Muscle layer of duodenum (tissue), 2 donors: ENCODE results near the gene NSA2.
"Not testable (repeated sequence)": the region's sequence is repeated elsewhere in the genome, so short reads cannot be mapped to it uniquely, and the experiment has no call there.

Experiments
- H3K27ac ChIP-seq: one replicate; pipeline ENCODE4 v1.7.0; 2013; ENCODE audit warnings: mild to moderate bottlenecking, low read length
- H3K27me3 ChIP-seq: one replicate; pipeline ENCODE4 v1.7.0; 2013; ENCODE audit warnings: low read depth, mild to moderate bottlenecking, control low read depth, low read length
- H3K36me3 ChIP-seq, 2 donors: one replicate each; pipeline ENCODE4 v1.7.0; 2013; ENCODE audit warnings: low read length in 2 of 2, control low read depth in 1 of 2, mild to moderate bottlenecking in 1 of 2; ENCODE audit not compliant: insufficient read depth in 2 of 2, control insufficient read depth in 1 of 2
- H3K4me1 ChIP-seq, 2 donors: one replicate each; pipeline ENCODE4 v1.7.0; 2013; ENCODE audit warnings: low read length in 2 of 2, mild to moderate bottlenecking in 2 of 2, control low read depth in 1 of 2, moderate library complexity in 1 of 2; ENCODE audit not compliant: insufficient read depth in 2 of 2, control insufficient read depth in 1 of 2
- H3K4me3 ChIP-seq, 2 donors: one replicate each; pipeline ENCODE4 v1.7.0; 2013; ENCODE audit warnings: low read length in 2 of 2, low read depth in 1 of 2, mild to moderate bottlenecking in 1 of 2
- H3K9me3 ChIP-seq, 2 donors: one replicate each; pipeline ENCODE4 v1.7.0; 2013; ENCODE audit warnings: low read length in 2 of 2, control low read depth in 1 of 2, mild to moderate bottlenecking in 1 of 2; ENCODE audit not compliant: control insufficient read depth in 1 of 2
- donor health status: healthy.

NSA2 gene

DNA sequence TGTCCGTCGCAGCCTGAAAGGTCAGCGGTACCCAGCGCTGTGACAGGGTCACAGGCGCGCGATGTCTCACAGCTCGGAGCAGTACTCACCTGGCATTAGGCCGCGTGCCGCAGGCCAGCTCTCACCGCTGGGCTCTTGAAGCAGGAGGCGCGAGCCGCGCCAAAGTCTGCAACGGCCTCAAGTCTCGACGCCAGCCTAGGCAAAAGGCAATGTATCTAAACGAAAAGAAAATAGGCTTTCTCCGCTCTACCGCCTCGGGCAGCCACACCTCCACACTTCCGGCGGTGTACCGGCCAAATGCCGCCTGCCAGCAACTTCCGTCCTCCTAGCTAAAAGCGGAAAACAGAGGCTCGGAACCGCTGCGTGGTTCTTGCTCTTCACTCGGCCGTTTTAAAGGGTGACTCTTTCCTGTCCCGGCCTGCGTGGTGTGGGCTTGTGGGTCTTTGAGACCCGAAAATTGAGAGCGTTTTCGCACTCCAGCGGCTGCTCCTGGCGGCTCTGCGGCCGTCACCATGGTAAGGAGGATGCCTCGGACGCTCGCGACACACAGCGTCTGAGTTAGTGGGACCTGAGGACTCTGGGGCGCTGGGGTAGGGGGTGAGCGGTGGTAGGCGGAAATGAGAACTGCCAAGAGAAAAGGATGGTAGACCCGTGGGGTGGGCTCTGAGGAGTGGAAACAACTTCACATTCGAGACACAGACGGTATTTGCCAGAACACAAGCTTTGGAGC lies at the start of gene NSA2, which contains the start of gene GFM2:
Gene NSA2, plus strand, starts transcription at position 401 of the 730 bp plus-strand sequence. Its CDS starts 112 bp downstream, at position 513.
Gene GFM2, minus strand, starts transcription at position 269 of the 730 bp plus-strand sequence. CDS start 3,375 bp downstream, outside the sequence.
- Histone ChIP-seq H3K36me3 (peaks cover 21 to 22% of the 10 kb centered on the region in 2 donors), H3K4me1 (peaks cover 8 to 33% of the 10 kb centered on the region in 2 donors), H3K27ac (peak within 1 kb of the TSS; percentile 83), H3K9me3 (no peaks in the 10 kb centered on the region), H3K4me3 (peak within 1 kb of the TSS; percentile 98 to 100), H3K27me3 (no peaks in the 10 kb centered on the region)

DNA sequence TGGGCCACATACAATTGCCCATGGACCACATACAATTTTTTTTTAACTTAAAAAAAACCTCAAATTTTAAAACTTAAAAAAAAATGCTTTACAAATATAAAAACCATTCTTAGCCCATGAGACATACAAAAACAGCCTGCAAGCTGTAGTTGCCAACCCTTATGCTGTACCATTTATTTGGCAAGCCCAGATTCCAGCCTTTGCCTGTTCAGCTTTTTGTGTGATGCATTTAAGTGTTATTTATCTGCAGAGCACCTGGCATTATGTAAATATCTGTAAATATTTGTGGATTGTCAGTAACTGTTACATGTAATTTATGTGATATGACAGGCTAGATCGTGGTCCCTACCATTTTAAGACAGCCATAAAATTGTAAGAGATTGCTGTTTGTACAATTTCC lies 49.5 kb upstream of the NSA2 start:
- no peaks in the 10 kb centered on the region for H3K9me3 ChIP-seq
- peaks cover 32 to 50% of the 10 kb centered on the region in 2 donors for H3K36me3 ChIP-seq
- H3K27ac ChIP-seq, result no peak overlapping the region
- no peaks in the 10 kb centered on the region for H3K27me3 ChIP-seq
- no peak overlapping the region for H3K4me3 ChIP-seq
- H3K4me1 ChIP-seq, result no peaks in the 10 kb centered on the region

DNA sequence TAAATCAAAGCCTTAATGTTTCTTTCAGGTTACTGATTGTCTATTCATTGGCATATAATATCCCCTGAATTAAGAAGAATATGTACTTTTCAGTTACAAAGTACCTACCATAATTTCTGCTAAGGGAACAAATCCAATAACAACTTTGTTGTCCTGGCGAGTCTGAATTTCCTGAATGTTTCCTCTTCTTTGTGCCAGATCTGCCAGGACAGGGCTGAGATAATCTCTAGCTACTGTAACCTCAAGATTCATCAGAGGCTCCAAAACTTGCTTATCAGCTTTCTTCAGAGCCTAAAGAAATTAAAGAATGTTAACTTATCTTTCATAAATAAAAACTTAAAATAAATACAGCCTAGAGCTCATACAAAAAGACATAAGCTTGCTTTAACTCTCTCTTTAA lies 44.8 kb upstream of the NSA2 start:
- H3K36me3 ChIP-seq, result peaks cover 59 to 67% of the 10 kb centered on the region in 2 donors
- no peaks in the 10 kb centered on the region for H3K27me3 ChIP-seq
- H3K9me3 ChIP-seq, result no peaks in the 10 kb centered on the region
- no peak overlapping the region for H3K4me3 ChIP-seq
- H3K4me1 ChIP-seq, result no peaks in the 10 kb centered on the region
- no peak overlapping the region for H3K27ac ChIP-seq

DNA sequence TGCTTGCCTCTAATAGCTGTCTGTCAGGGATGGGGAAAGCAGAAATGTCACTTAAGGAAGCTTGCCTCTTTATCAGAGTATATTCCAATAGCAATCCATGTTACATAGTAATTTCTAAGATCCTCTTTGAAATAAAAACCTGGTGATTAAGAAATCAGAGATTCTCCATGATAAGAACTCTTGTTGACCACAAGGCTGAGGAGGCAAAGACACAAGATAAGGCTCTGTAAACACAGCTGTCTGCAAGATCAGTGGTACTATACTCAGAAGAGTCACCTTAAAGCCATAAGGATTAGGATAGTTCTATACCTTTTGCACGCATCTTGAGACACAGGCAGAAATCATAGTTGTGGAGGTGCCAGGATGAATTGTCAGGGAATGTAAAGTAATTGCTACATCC lies 41.7 kb upstream of the NSA2 start:
- Histone ChIP-seq H3K27ac (no peak overlapping the region), H3K9me3 (no peaks in the 10 kb centered on the region), H3K36me3 (peaks cover 50 to 60% of the 10 kb centered on the region in 2 donors), H3K4me1 (no peaks in the 10 kb centered on the region), H3K27me3 (no peaks in the 10 kb centered on the region), H3K4me3 (no peak overlapping the region)

DNA sequence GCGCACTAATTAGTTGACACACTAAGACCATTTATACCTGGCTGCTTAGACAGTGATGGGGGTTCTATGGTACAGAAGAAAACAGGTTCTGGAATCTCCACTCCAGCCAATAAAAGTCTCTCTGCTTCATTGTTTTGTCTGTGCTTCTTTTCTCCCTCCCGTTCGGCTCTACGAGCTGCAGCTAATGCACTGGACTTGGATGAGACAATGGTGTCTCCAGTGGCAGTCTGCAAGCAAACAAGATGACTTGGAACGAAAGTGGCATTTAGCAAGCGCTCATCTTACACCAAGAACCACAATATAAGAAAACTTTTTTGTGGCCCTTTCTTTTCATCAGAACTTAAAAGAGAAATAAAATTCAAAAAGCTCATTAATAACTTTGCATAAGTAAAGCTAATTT lies 30.3 kb upstream of the NSA2 start:
- Histone ChIP-seq H3K27me3 (no peaks in the 10 kb centered on the region), H3K27ac (no peak overlapping the region), H3K36me3 (peaks cover 32 to 63% of the 10 kb centered on the region in 2 donors), H3K4me3 (no peak overlapping the region), H3K9me3 (no peaks in the 10 kb centered on the region), H3K4me1 (no peaks in the 10 kb centered on the region)

DNA sequence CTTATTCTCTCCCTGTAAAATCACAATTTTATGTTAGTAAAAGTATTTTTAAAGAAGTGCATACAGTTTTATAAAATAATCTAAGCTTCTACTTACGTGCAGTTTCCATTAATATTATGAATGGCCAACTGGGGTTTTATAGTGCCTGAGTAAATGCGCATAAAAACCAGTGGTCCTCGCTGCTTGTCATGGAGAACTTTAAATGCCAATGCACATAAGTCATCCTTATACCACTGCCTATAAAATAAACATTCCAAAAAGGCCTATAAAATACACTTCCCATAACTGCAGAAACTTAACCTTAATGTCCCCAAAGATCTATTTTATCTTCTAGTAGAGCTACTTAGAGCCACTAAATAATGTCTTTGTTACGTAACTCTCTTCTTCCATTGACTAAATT lies 28.6 kb upstream of the NSA2 start:
- H3K27ac ChIP-seq, result no peak overlapping the region
- H3K36me3 ChIP-seq, result peaks cover 32 to 63% of the 10 kb centered on the region in 2 donors
- H3K4me3 ChIP-seq, result no peak overlapping the region
- H3K9me3 ChIP-seq, result no peaks in the 10 kb centered on the region
- H3K27me3 ChIP-seq, result no peaks in the 10 kb centered on the region
- no peaks in the 10 kb centered on the region for H3K4me1 ChIP-seq

DNA sequence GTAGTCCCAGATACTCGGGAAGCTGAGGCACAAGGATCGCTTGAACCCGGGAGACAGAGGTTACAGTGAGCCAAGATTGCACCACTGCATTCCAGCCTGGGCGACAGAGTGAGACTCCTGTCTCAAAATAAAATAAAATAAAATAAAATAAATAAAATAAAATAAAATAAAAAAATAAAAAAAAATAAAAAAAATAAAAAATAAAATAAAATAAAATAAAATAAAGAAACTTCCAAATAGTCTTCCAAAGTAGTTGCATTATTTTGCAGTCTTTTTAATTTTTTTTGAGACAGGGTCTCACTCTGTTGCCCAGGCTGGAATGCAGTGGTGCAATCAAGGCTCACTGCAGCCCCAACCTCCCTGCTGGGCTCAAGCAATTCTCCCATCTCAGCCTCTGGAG lies 18.3 kb upstream of the NSA2 start:
- peaks cover 34 to 61% of the 10 kb centered on the region in 2 donors for H3K36me3 ChIP-seq
- H3K27me3 ChIP-seq, H3K27ac ChIP-seq, H3K4me3 ChIP-seq, H3K9me3 ChIP-seq, H3K4me1 ChIP-seq: not testable (repeated sequence)

DNA sequence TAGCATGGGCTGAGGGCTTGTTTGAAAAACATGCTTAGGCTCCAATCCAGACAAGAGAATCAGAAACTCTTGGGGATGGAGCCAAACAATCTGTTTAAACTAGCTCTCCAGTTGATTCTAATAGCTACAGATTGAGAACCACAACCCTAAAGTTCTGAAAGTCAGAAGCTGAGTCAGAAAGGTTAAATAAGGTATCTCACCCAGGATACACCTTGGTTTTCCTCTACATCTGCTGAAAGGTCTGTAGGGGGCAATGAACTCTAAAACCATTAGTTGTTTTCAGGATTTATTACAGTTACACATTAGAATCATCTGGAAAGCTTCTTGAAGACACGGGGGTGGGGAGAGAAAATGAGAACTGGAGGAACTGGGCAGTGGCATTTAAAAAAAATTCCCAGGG lies 5.8 kb upstream of the NSA2 start:
- no peak overlapping the region for H3K4me3 ChIP-seq
- H3K9me3 ChIP-seq, result peaks cover 0 to 3% of the 10 kb centered on the region in 2 donors
- H3K27me3 ChIP-seq, result no peaks in the 10 kb centered on the region
- no peak overlapping the region for H3K27ac ChIP-seq
- peaks cover 0 to 23% of the 10 kb centered on the region in 2 donors for H3K4me1 ChIP-seq
- H3K36me3 ChIP-seq, result peaks cover 27 to 43% of the 10 kb centered on the region in 2 donors

DNA sequence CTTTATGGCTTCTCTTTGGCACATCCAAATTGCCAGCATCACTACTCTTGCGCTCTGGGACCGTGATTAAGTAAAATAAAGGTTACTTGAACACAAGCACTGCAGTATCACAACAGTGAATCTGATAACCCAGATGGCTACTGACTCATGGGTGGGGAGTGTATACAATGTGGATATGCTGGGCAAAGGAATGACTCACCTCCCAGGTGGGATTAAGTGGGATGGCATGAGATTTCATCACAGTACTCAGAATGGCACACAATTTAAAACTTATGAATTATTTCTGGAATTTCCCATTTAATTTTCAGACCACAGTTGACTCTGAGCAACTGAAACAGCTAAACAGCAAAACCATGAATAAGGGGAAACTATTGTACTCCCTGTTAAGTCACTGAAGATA lies 4.5 kb upstream of the NSA2 start:
- Histone ChIP-seq H3K4me1 (peaks cover 0 to 25% of the 10 kb centered on the region in 2 donors), H3K27ac (no peak overlapping the region), H3K27me3 (no peaks in the 10 kb centered on the region), H3K4me3 (no peak overlapping the region), H3K9me3 (no peaks in the 10 kb centered on the region), H3K36me3 (peaks cover 27 to 35% of the 10 kb centered on the region in 2 donors)

DNA sequence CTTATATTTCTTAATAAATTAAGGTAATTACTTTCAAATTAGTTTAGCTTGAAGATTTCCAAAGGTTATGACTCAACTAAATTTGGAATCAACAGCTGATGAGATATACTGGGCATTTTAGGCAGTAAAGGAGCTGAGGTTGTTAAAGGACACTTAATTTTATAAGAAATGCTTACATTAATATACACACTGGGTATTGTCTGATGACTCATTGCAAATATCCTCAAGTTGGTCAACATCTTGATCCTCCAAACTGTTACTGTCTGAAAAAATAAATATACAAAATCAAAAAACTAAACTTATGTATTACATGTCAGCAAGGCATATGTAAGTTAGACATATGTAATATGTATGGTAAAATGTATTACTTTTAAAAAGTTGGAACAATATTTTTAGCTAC lies 3.5 kb upstream of the NSA2 start:
- H3K27ac ChIP-seq, result no peak overlapping the region

DNA sequence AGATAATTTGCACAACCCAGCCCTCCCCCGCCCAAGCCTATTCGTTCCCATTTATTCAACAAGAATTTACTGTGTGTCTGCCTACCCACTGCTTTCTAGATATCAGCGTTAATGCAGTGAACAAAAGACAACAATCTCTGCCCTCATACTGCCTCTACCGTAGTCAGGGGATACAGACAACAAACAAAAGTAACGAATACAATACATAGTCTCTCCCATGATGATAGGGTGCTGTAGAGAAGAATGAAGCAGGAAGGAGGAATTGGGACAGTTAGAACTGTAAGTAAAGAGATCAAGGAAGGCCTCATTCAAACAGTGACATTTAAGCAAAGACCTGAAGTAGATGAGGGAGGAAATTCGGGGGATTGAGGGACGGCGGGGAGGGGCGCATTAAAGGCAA lies 1.8 kb upstream of the NSA2 start:
- H3K27ac ChIP-seq, result no peak overlapping the region
- H3K4me1 ChIP-seq, result peaks cover 8 to 33% of the 10 kb centered on the region in 2 donors
- peaks cover 19 to 22% of the 10 kb centered on the region in 2 donors for H3K36me3 ChIP-seq
- H3K27me3 ChIP-seq, result no peaks in the 10 kb centered on the region
- peak overlapping the region in 1 of 2 donors; percentile 100 for H3K4me3 ChIP-seq
- H3K9me3 ChIP-seq, result no peaks in the 10 kb centered on the region

More for the DNA sequence above, 3.5 kb upstream of the NSA2 start:
- no peak overlapping the region for H3K4me3 ChIP-seq
- H3K9me3 ChIP-seq, result no peaks in the 10 kb centered on the region
- no peaks in the 10 kb centered on the region for H3K27me3 ChIP-seq
- H3K36me3 ChIP-seq, result peaks cover 21 to 28% of the 10 kb centered on the region in 2 donors
- peaks cover 8 to 33% of the 10 kb centered on the region in 2 donors for H3K4me1 ChIP-seq
